Measurements from ENCODE around the gene CELA2A.
"Not testable (repeated sequence)": the region's sequence is repeated elsewhere in the genome, so short reads cannot be mapped to it uniquely, and the experiment has no call there.

Gene CELA2A

DNA sequence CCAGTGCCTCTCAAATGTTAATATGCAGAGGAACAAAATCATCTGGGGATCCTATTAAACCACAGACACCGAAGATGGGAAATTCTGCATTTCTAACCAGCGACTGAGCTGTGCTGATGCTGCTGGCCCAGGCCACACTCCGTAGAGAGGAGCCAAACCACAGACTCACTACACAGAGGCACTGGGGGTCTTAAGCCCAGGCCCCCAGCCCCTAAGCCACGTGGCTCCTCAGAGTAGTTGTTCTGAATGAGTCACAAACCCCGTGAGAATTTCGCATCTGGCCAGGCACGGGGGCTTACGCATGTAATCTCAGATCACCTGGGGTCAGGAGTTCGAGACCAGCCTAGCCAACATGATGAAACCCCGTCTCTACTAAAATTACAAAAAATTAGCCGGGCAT is 2.8 kb upstream of the CELA2A start:
- no peak overlapping the region for H3K4ac ChIP-seq (ENCODE audit: low read depth, low read length)
- DNase-seq = no peak

GRCh38 chr1:15454256-15454655 is 2.3 kb upstream of the CELA2A start:
- DNase-seq = no peak
- H4K5ac ChIP-seq (ENCODE audit: low read length) = no peak overlapping the region
- H3K36me3 ChIP-seq (ENCODE audit: control insufficient read depth, insufficient read depth, low read length) = no peaks in the 10 kb centered on the region
- H2BK5ac ChIP-seq (ENCODE audit: low read length) = no peak overlapping the region
- no peaks in the 10 kb centered on the region for H3K4me1 ChIP-seq (ENCODE audit: control insufficient read depth, low read depth, low read length)
- H3K4me2 ChIP-seq (ENCODE audit: low read length) = no peak overlapping the region
- H3K23ac ChIP-seq (ENCODE audit: low read length) = no peak overlapping the region
- H3K9ac ChIP-seq (ENCODE audit: low read length) = no peak overlapping the region
- no peak overlapping the region for H3K27ac ChIP-seq (ENCODE audit: low read depth, low read length)
- no peaks in the 10 kb centered on the region for H3K79me1 ChIP-seq (ENCODE audit: low read length)
- H3K18ac ChIP-seq (ENCODE audit: low read length) = no peak overlapping the region
- no peak overlapping the region for H2AK5ac ChIP-seq (ENCODE audit: low read length)
- H4K8ac ChIP-seq (ENCODE audit: low read depth, low read length) = no peak overlapping the region
- no CpG with 5 or more reads among the region's 3 CpGs for WGBS (ENCODE audit: extremely low coverage, insufficient coverage, low lambda C conversion rate)
- no peak overlapping the region for H2BK15ac ChIP-seq (replicated peaks; ENCODE audit: low read depth)
- no peak overlapping the region for H2BK120ac ChIP-seq (ENCODE audit: low read depth, low read length)
- no peak overlapping the region for H3K4me3 ChIP-seq (ENCODE audit: low read length)
- H3K79me2 ChIP-seq (ENCODE audit: control insufficient read depth, insufficient read depth, low read length) = no peaks in the 10 kb centered on the region
- no peak overlapping the region for H3K56ac ChIP-seq (ENCODE audit: low read length)
- no peak overlapping the region for H3K4ac ChIP-seq (ENCODE audit: low read depth, low read length)
- no peaks in the 10 kb centered on the region for H3K27me3 ChIP-seq (ENCODE audit: insufficient read depth, low read length, poor library complexity)

More for the DNA sequence above, 2.8 kb upstream of the CELA2A start:
- Histone ChIP-seq H2BK5ac (ENCODE audit: low read length) (no peak overlapping the region), H3K18ac (ENCODE audit: low read length) (no peak overlapping the region), H3K4me2 (ENCODE audit: low read length) (no peak overlapping the region), H2BK120ac (ENCODE audit: low read depth, low read length) (no peak overlapping the region), H4K5ac (ENCODE audit: low read length) (no peak overlapping the region), H3K4me1 (ENCODE audit: control insufficient read depth, low read depth, low read length) (no peaks in the 10 kb centered on the region), H3K27ac (ENCODE audit: low read depth, low read length) (no peak overlapping the region), H4K8ac (ENCODE audit: low read depth, low read length) (no peak overlapping the region), H3K4me3 (ENCODE audit: low read length) (no peak overlapping the region), H3K56ac (ENCODE audit: low read length) (no peak overlapping the region), H3K79me1 (ENCODE audit: low read length) (no peaks in the 10 kb centered on the region), H3K9ac (ENCODE audit: low read length) (no peak overlapping the region), H3K36me3 (ENCODE audit: control insufficient read depth, insufficient read depth, low read length) (no peaks in the 10 kb centered on the region), H3K79me2 (ENCODE audit: control insufficient read depth, insufficient read depth, low read length) (no peaks in the 10 kb centered on the region), H2AK5ac (ENCODE audit: low read length) (no peak overlapping the region), H3K23ac (ENCODE audit: low read length) (no peak overlapping the region), H2BK15ac (replicated peaks; ENCODE audit: low read depth) (no peak overlapping the region), H3K27me3 (ENCODE audit: insufficient read depth, low read length, poor library complexity) (no peaks in the 10 kb centered on the region)
- no CpG with 5 or more reads among the region's 11 CpGs for WGBS (ENCODE audit: extremely low coverage, insufficient coverage, low lambda C conversion rate)

- Histone ChIP-seq H3K27me3 (ENCODE audit: insufficient read depth, low read length, poor library complexity) (no peaks in the 10 kb centered on the region), H4K8ac (ENCODE audit: low read depth, low read length) (no peak overlapping the region), H4K5ac (ENCODE audit: low read length) (no peak overlapping the region), H3K56ac (ENCODE audit: low read length) (no peak overlapping the region), H2BK5ac (ENCODE audit: low read length) (no peak overlapping the region), H3K4ac (ENCODE audit: low read depth, low read length) (no peak overlapping the region), H2BK120ac (ENCODE audit: low read depth, low read length) (no peak overlapping the region), H3K36me3 (ENCODE audit: control insufficient read depth, insufficient read depth, low read length) (no peaks in the 10 kb centered on the region), H2AK5ac (ENCODE audit: low read length) (no peak overlapping the region), H3K79me2 (ENCODE audit: control insufficient read depth, insufficient read depth, low read length) (no peaks in the 10 kb centered on the region), H2BK15ac (replicated peaks; ENCODE audit: low read depth) (no peak overlapping the region), H3K27ac (ENCODE audit: low read depth, low read length) (no peak overlapping the region), H3K18ac (ENCODE audit: low read length) (no peak overlapping the region), H3K4me2 (ENCODE audit: low read length) (no peak overlapping the region), H3K9ac (ENCODE audit: low read length) (no peak overlapping the region), H3K4me1 (ENCODE audit: control insufficient read depth, low read depth, low read length) (no peaks in the 10 kb centered on the region), H3K79me1 (ENCODE audit: low read length) (no peaks in the 10 kb centered on the region), H3K4me3 (ENCODE audit: low read length) (no peak overlapping the region), H3K23ac (ENCODE audit: low read length) (no peak overlapping the region)
- no peak for DNase-seq
- WGBS (ENCODE audit: extremely low coverage, insufficient coverage, low lambda C conversion rate) = no CpG with 5 or more reads among the region's 6 CpGs
Measured at GRCh38 chr1:15455522-15455921, 1.0 kb upstream of the CELA2A start.

GRCh38 chr1:15457585-15457984 is 1.1 kb downstream of the CELA2A start:
- H3K18ac ChIP-seq (ENCODE audit: low read length) = no peak overlapping the region

GRCh38 chr1:15458388-15458787 is 1.9 kb downstream of the CELA2A start:
- H3K4ac ChIP-seq (ENCODE audit: low read depth, low read length); H2BK5ac ChIP-seq (ENCODE audit: low read length); H3K27me3 ChIP-seq (ENCODE audit: insufficient read depth, low read length, poor library complexity); H2BK120ac ChIP-seq (ENCODE audit: low read depth, low read length); H3K18ac ChIP-seq (ENCODE audit: low read length); DNase-seq; H4K5ac ChIP-seq (ENCODE audit: low read length); H3K56ac ChIP-seq (ENCODE audit: low read length); H4K8ac ChIP-seq (ENCODE audit: low read depth, low read length); H3K9ac ChIP-seq (ENCODE audit: low read length); H2AK5ac ChIP-seq (ENCODE audit: low read length); H3K27ac ChIP-seq (ENCODE audit: low read depth, low read length); H3K79me2 ChIP-seq (ENCODE audit: control insufficient read depth, insufficient read depth, low read length); H3K23ac ChIP-seq (ENCODE audit: low read length); H3K4me2 ChIP-seq (ENCODE audit: low read length); H3K79me1 ChIP-seq (ENCODE audit: low read length); H3K36me3 ChIP-seq (ENCODE audit: control insufficient read depth, insufficient read depth, low read length); H3K4me1 ChIP-seq (ENCODE audit: control insufficient read depth, low read depth, low read length); H2BK15ac ChIP-seq (replicated peaks; ENCODE audit: low read depth); H3K4me3 ChIP-seq (ENCODE audit: low read length): not testable (repeated sequence)
- WGBS (ENCODE audit: extremely low coverage, insufficient coverage, low lambda C conversion rate) = no CpG with 5 or more reads among the region's 4 CpGs

More at GRCh38 chr1:15457585-15457984, 1.1 kb downstream of the CELA2A start:
- no peak for DNase-seq
- Histone ChIP-seq H3K9ac (ENCODE audit: low read length) (no peak overlapping the region), H3K79me2 (ENCODE audit: control insufficient read depth, insufficient read depth, low read length) (no peaks in the 10 kb centered on the region), H3K4me2 (ENCODE audit: low read length) (no peak overlapping the region), H2BK120ac (ENCODE audit: low read depth, low read length) (no peak overlapping the region), H3K79me1 (ENCODE audit: low read length) (no peaks in the 10 kb centered on the region), H2BK5ac (ENCODE audit: low read length) (no peak overlapping the region), H4K8ac (ENCODE audit: low read depth, low read length) (no peak overlapping the region), H3K4me3 (ENCODE audit: low read length) (no peak overlapping the region), H3K23ac (ENCODE audit: low read length) (no peak overlapping the region), H4K5ac (ENCODE audit: low read length) (no peak overlapping the region), H2AK5ac (ENCODE audit: low read length) (no peak overlapping the region), H3K27me3 (ENCODE audit: insufficient read depth, low read length, poor library complexity) (no peaks in the 10 kb centered on the region), H3K56ac (ENCODE audit: low read length) (no peak overlapping the region), H2BK15ac (replicated peaks; ENCODE audit: low read depth) (no peak overlapping the region), H3K4me1 (ENCODE audit: control insufficient read depth, low read depth, low read length) (no peaks in the 10 kb centered on the region), H3K36me3 (ENCODE audit: control insufficient read depth, insufficient read depth, low read length) (no peaks in the 10 kb centered on the region), H3K4ac (ENCODE audit: low read depth, low read length) (no peak overlapping the region), H3K27ac (ENCODE audit: low read depth, low read length) (no peak overlapping the region)
- WGBS (ENCODE audit: extremely low coverage, insufficient coverage, low lambda C conversion rate) = 100% methylated on average over 1 of the region's 2 CpGs

Measured in mesendoderm (in vitro differentiated cells).